Bronchial epithelial cell (primary cell): ENCODE data around the gene ABTB2. TPM values are rescaled to one million over a fixed set of nuclear protein-coding genes. Genes with fewer than 3 reads are reported as not detected.
A peak's percentile ranks its signal among the peaks of the same experiment; 100 is the strongest.

Experiments used
- DNase-seq: peaks from one replicate; pipeline ENCODE4 v3.0.0-alpha.2; 2010; ENCODE audit warnings: low read depth
- FAIRE-seq: peaks from 2 replicates; lab custom pipeline; 2011; peaks lifted over from hg19 to GRCh38; lab: Jason Lieb, UNC
- H3K27me3 ChIP-seq: 2 replicates; pipeline ENCODE4 v1.5.1; 2011; ENCODE audit warnings: low read length; ENCODE audit not compliant: control insufficient read depth, insufficient read depth
- H3K36me3 ChIP-seq: 2 replicates; pipeline ENCODE4 v1.5.1; 2011; ENCODE audit warnings: low read length; ENCODE audit not compliant: control insufficient read depth, insufficient read depth
- H3K4me3 ChIP-seq: 2 replicates; pipeline ENCODE4 v1.5.1; 2011; ENCODE audit warnings: mild to moderate bottlenecking, low read depth, low read length, control low read depth
- total RNA-seq: library from RNA; depleted of rRNA; stranded (reverse); fragments of >200 nt; gene quantifications from 2 replicates; pipeline ENCODE4 v1.2.1, GENCODE V29; 2014
- TF ChIP-seq, protein P1 (sequence below): IDR thresholded peaks from 2 replicates; pipeline ENCODE4 v1.5.1; 2011; ENCODE audit warnings: mild to moderate bottlenecking, moderate library complexity, low read length, control low read depth, inconsistent platforms; ENCODE audit not compliant: insufficient read depth, severe bottlenecking

Gene ABTB2
- total RNA-seq, 1 donor from 2014 or later: 0.53 TPM

DNA sequence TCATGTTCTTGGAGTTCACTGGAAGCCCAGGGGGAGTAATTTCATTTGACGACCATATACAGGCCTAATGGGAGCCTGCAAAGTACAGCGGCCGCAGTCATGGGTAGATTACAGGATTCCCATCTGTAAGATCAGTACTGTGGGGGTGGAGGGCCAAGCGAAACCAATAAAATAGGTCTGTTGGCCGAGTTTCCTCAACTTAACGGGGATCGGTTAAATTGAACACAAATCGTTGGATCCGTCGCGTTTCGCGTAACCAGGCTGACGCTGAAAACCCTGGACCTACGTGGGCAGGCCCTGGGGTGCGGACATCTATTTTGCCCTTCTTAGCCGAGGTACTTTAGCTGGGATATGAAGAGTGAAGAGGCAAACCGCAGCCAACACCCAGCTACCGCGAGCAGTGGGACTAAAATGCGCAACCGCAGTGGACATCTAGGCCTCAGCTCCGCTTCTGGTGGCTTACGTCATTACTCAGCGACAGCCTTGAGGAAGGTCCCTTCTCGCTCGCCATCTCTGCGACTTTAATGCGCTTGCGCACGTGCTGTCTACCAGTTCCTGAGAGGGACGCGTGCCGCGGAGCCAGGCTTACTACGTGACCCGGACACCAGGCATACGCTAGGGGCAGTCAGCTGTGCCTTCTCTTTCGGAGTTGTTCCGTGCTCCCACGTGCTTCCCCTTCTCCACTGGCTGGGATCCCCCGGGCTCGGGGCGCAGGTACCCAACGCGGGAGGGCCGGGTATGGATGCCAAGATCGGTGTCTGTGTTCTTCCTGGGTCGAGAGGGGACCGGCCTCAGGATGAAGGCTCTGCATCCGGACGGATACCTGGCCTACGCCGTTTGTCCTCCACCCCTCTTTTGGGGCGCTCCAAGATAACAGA, 252.5 kb downstream of the ABTB2 start, which contains the start of gene NAT10:
Gene NAT10 (plus strand): TSS at position 551 of the 878 bp plus-strand sequence. CDS start 2,597 bp downstream, outside the sequence.
- Histone ChIP-seq H3K4me3 (peak within 1 kb of the TSS; percentile 66), H3K36me3 (peaks cover 9% of the 10 kb centered on the region), H3K27me3 (no peaks in the 10 kb centered on the region)
- TF ChIP-seq, protein P1, sequence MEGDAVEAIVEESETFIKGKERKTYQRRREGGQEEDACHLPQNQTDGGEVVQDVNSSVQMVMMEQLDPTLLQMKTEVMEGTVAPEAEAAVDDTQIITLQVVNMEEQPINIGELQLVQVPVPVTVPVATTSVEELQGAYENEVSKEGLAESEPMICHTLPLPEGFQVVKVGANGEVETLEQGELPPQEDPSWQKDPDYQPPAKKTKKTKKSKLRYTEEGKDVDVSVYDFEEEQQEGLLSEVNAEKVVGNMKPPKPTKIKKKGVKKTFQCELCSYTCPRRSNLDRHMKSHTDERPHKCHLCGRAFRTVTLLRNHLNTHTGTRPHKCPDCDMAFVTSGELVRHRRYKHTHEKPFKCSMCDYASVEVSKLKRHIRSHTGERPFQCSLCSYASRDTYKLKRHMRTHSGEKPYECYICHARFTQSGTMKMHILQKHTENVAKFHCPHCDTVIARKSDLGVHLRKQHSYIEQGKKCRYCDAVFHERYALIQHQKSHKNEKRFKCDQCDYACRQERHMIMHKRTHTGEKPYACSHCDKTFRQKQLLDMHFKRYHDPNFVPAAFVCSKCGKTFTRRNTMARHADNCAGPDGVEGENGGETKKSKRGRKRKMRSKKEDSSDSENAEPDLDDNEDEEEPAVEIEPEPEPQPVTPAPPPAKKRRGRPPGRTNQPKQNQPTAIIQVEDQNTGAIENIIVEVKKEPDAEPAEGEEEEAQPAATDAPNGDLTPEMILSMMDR: peak; percentile 34
- FAIRE-seq (peak; percentile 79), DNase-seq (peak; percentile 98)

DNA sequence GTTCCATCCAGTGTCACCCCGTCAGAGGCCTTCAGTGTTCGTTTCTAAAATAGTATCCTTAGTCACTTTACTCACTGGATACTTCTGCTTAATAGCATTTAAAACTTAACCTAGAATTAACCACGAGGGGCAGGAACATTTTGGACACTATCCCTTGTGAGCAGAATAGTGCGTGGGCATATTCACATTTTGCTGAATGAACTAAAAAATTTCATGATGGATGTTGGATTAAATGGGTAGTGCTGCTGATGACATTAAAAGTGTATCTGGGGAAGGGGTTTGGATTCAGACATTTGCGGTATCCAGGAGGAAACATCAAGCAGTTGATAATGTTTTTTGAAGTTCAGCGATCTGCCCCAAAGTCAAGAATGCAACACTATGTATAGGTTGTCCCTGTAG, 253.1 kb downstream of the ABTB2 start:
- Histone ChIP-seq H3K36me3 (peaks cover 4% of the 10 kb centered on the region), H3K4me3 (peak overlapping the region; percentile 66), H3K27me3 (no peaks in the 10 kb centered on the region)
- TF ChIP-seq, protein P1: no peak
- no peak for FAIRE-seq
- DNase-seq: no peak

Other genes starting within 250 kb of the ABTB2 start
- gene CAT, start 80.9 kb upstream of the ABTB2 start, total RNA-seq: 12.9 and 24.1 TPM in 2 replicates
- gene ELF5, start 155.8 kb upstream of the ABTB2 start, total RNA-seq: 0.53 and 3.7 TPM in 2 replicates